DOHH2 (cell line): ENCODE measurements around the gene KRT80.

Source experiments
- EZH2phosphoT487 ChIP-seq: fragments of 200-600 bp; sonication (generic); IDR thresholded peaks from 2 replicates; pipeline ENCODE4 v1.6.1; 2017; ENCODE audit warnings: borderline replicate concordance, mild to moderate bottlenecking, antibody characterized with exemption, low read length, moderate library complexity, mixed read lengths
- TF ChIP-seq, protein P1 (sequence below): fragments of 200-600 bp; sonication (generic); IDR thresholded peaks from one replicate; pipeline ENCODE4 v1.5.1; 2014; ENCODE audit warnings: antibody characterized with exemption, mild to moderate bottlenecking, low read depth, low read length; ENCODE audit not compliant: poor library complexity, severe bottlenecking

DNA sequence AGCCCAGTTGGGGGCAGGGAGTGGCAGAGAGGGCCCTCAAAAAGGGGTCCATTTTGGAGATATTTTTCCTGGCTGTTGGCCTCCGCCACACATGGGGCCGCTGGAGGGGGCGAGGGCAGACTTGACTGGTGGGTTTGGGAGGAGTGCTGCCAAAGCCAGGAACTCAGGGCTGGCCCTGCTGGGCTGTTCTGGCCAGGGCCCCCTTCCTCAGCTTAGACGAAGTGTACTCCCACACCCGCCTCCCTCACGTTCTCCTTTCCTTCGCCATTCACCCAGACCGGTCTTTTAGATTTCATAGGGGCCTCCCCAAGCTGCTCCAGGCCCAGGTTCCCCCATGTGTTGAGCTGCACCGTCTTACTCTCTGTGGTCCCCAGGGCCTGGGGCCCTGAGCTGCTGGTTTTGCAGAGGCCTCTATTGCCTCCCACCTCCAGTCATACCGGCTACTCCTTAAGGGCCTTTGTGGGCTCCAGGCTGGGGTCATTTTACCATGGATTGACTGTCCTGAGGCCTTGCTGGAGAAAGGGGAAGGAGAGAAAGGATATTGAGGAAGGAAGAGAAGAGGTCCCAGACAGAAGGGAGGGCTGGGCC lies 42.5 kb upstream of the KRT80 start:
- TF ChIP-seq, protein P1, sequence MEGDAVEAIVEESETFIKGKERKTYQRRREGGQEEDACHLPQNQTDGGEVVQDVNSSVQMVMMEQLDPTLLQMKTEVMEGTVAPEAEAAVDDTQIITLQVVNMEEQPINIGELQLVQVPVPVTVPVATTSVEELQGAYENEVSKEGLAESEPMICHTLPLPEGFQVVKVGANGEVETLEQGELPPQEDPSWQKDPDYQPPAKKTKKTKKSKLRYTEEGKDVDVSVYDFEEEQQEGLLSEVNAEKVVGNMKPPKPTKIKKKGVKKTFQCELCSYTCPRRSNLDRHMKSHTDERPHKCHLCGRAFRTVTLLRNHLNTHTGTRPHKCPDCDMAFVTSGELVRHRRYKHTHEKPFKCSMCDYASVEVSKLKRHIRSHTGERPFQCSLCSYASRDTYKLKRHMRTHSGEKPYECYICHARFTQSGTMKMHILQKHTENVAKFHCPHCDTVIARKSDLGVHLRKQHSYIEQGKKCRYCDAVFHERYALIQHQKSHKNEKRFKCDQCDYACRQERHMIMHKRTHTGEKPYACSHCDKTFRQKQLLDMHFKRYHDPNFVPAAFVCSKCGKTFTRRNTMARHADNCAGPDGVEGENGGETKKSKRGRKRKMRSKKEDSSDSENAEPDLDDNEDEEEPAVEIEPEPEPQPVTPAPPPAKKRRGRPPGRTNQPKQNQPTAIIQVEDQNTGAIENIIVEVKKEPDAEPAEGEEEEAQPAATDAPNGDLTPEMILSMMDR = no peak
- TF ChIP-seq EZH2phosphoT487 = no peak
